ENCODE results near the gene UBASH3B.
A peak's percentile ranks its signal among the peaks of the same experiment; 100 is the strongest.

The UBASH3B gene

GRCh38 chr11:122746611-122747244 is 91.2 kb downstream of the UBASH3B start:
- no peak for DNase-seq (ENCODE audit: low spot score)
- in situ Hi-C loops (cut with MboI; ENCODE audit: low pct_unique_long_range_greater_than_20kb, low sequenced_read_pairs, unreplicated experiment) = no loop called here
- TF ChIP-seq CTCF (IDR thresholded peaks at IDR 0.05; ENCODE audit: extremely low read depth, insufficient read depth, missing control alignments) = no peak

DNA sequence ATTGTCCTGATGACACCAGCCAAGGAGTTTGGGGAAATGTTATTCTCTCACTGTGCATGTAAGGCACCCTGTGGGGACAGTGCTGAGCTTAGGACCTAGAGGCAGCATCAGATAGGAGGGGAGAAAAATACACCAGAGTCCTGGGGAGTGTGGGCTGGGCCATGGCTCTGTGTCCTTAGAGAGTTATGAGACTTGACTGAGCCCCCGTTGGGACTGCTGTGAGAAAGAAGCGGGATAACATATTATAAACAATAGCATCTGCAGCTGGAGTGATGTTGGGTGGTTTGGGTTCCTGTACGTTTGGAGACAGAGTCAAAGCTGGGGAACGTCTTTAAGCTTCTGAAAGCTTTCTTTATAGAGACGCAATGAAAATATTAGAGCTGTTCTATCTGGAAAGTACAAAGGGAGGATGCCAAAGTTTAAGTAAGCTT is 91.8 kb downstream of the UBASH3B start:
- no peak for DNase-seq (ENCODE audit: low spot score)
- in situ Hi-C loops (cut with MboI; ENCODE audit: low pct_unique_long_range_greater_than_20kb, low sequenced_read_pairs, unreplicated experiment) = no loop called here
- no peak for TF ChIP-seq CTCF (IDR thresholded peaks at IDR 0.05; ENCODE audit: extremely low read depth, insufficient read depth, missing control alignments)

GRCh38 chr11:122749005-122749687 is 93.6 kb downstream of the UBASH3B start:
- no peak for TF ChIP-seq CTCF (IDR thresholded peaks at IDR 0.05; ENCODE audit: extremely low read depth, insufficient read depth, missing control alignments)
- peak; percentile 74 for DNase-seq (ENCODE audit: low spot score)
- in situ Hi-C loops (cut with MboI; ENCODE audit: low pct_unique_long_range_greater_than_20kb, low sequenced_read_pairs, unreplicated experiment) = no loop called here

DNA sequence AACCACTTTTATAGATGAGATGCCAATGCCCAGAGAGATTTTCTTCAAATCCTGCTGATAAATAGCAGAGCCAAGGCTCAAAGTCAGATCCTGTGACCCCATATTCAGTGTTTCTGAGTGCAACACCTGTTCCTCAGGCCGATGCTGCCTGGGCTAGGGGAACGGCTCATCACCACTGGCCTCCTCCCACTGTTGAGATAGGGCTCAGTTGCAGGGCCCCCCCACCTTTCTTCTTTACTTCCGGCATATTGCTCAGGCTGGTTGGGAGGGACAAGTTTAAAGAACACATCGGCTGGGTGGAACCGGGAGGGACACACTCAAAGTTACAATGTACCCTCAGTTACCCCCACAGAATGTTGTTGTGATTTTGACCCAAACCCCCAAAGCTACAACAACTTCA is 94.5 kb downstream of the UBASH3B start:
- no peak for DNase-seq (ENCODE audit: low spot score)
- TF ChIP-seq CTCF (IDR thresholded peaks at IDR 0.05; ENCODE audit: extremely low read depth, insufficient read depth, missing control alignments) = no peak
- in situ Hi-C loops (cut with MboI; ENCODE audit: low pct_unique_long_range_greater_than_20kb, low sequenced_read_pairs, unreplicated experiment) = no loop called here

- no peak for TF ChIP-seq CTCF (IDR thresholded peaks at IDR 0.05; ENCODE audit: extremely low read depth, insufficient read depth, missing control alignments)
- in situ Hi-C loops (cut with MboI; ENCODE audit: low pct_unique_long_range_greater_than_20kb, low sequenced_read_pairs, unreplicated experiment) = no loop called here
- DNase-seq (ENCODE audit: low spot score) = no peak
Observed at GRCh38 chr11:122751292-122752070, 96.0 kb downstream of the UBASH3B start.

GRCh38 chr11:122754028-122754427 is 98.5 kb downstream of the UBASH3B start:
- in situ Hi-C loops (cut with MboI; ENCODE audit: low pct_unique_long_range_greater_than_20kb, low sequenced_read_pairs, unreplicated experiment) = no loop called here

More at GRCh38 chr11:122754028-122754427, 98.5 kb downstream of the UBASH3B start:
- no peak for DNase-seq (ENCODE audit: low spot score)
- TF ChIP-seq CTCF (IDR thresholded peaks at IDR 0.05; ENCODE audit: extremely low read depth, insufficient read depth, missing control alignments) = no peak
